ENCODE data around the gene PDE4D.

The PDE4D gene

GRCh38 chr5:59040024-59040803 lies 853.3 kb downstream of the PDE4D start:
- H3K4me1 ChIP-seq (ENCODE audit: low read length), result peaks cover 6% of the 10 kb centered on the region; the same call in 1 of the 2 replicates
- H3K9ac ChIP-seq (ENCODE audit: low read length), result no peak overlapping the region; the same call in 1 of the 2 replicates
- no peak for DNase-seq

DNA sequence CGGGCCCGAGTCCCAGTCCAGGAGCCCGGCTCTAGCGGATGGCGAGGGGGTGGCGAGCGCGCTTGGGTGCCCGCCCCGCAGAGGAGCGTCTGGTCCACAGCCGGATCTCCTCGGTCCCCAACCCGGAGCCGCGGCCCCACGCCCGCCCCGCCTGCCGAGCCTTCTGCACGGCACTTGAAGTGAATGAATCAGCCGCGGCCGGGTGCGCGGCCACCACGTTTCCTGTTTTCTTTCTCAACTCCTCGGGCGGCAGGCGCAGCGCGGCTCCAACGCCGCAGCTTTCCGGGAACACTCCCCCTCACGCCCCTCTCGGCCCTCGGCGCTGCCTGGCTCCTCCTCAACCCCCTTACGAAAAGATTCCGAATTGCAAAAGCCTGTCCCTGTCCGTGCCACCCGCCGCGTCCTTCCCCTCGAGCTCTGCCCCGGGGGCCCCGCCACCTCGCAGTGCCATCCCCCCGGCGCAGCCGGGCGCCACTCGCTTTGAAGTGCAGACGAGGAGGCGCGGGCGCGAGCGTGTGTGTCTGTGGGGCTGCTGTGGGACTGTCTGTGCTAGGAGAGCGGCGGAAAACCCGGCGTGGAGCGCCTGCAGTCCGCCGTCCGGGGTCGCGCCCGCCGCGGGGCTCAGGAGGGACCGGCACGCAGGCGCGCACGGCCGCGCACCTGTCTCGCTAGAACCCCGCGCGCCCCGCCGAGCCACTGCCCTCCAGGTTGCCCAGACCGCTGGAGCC lies 854.1 kb downstream of the PDE4D start:
- peak overlapping the region; percentile 70 for H3K9ac ChIP-seq (ENCODE audit: low read length)
- no peaks in the 10 kb centered on the region for H3K27me3 ChIP-seq (replicated peaks; ENCODE audit: insufficient read depth, low read length)
- peaks cover 10% of the 10 kb centered on the region; the same call in 1 of the 2 replicates for H3K4me1 ChIP-seq (ENCODE audit: low read length)
- peak overlapping the region; percentile 93 for H3K4me2 ChIP-seq (ENCODE audit: low read depth, low read length)
- no peaks in the 10 kb centered on the region for H3K79me2 ChIP-seq (ENCODE audit: low read length)
- no peaks in the 10 kb centered on the region for H3K9me2 ChIP-seq (replicated peaks; ENCODE audit: insufficient read depth, low read length)
- peak; percentile 77 for DNase-seq
- H4K20me1 ChIP-seq (ENCODE audit: insufficient read depth, low read length), result no peaks in the 10 kb centered on the region
- H3K36me3 ChIP-seq (replicated peaks; ENCODE audit: insufficient read depth, low read length), result no peaks in the 10 kb centered on the region
- TF ChIP-seq, protein P1, sequence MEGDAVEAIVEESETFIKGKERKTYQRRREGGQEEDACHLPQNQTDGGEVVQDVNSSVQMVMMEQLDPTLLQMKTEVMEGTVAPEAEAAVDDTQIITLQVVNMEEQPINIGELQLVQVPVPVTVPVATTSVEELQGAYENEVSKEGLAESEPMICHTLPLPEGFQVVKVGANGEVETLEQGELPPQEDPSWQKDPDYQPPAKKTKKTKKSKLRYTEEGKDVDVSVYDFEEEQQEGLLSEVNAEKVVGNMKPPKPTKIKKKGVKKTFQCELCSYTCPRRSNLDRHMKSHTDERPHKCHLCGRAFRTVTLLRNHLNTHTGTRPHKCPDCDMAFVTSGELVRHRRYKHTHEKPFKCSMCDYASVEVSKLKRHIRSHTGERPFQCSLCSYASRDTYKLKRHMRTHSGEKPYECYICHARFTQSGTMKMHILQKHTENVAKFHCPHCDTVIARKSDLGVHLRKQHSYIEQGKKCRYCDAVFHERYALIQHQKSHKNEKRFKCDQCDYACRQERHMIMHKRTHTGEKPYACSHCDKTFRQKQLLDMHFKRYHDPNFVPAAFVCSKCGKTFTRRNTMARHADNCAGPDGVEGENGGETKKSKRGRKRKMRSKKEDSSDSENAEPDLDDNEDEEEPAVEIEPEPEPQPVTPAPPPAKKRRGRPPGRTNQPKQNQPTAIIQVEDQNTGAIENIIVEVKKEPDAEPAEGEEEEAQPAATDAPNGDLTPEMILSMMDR (IDR thresholded peaks at IDR 0.05; ENCODE audit: low read length), result no peak
- no peak for TF ChIP-seq EZH2phosphoT487 (IDR thresholded peaks at IDR 0.05; ENCODE audit: low read length)
- no peak for TF ChIP-seq EZH2 (optimal IDR thresholded peaks at IDR 0.05; ENCODE audit: low read depth, low read length)
- H3K4me3 ChIP-seq (ENCODE audit: low read length), result peak overlapping the region; percentile 78
- peak overlapping the region; percentile 26; the same call in 1 of the 2 replicates for H3K27ac ChIP-seq (ENCODE audit: low read length)
- no peaks in the 10 kb centered on the region for H3K9me3 ChIP-seq (replicated peaks; ENCODE audit: insufficient read depth, low read length)
- H3F3A ChIP-seq (ENCODE audit: insufficient read depth, low read length), result no peaks in the 10 kb centered on the region
- peak overlapping the region; percentile 95 for H2AFZ ChIP-seq (ENCODE audit: low read length)

More at GRCh38 chr5:59040024-59040803, 853.3 kb downstream of the PDE4D start:
- Histone ChIP-seq H3K36me3 (replicated peaks; ENCODE audit: insufficient read depth, low read length) (no peaks in the 10 kb centered on the region), H3K4me2 (ENCODE audit: low read depth, low read length) (peak overlapping the region; percentile 93), H3K79me2 (ENCODE audit: low read length) (no peaks in the 10 kb centered on the region), H3K27me3 (replicated peaks; ENCODE audit: insufficient read depth, low read length) (no peaks in the 10 kb centered on the region), H3K27ac (ENCODE audit: low read length) (no peak overlapping the region), H3F3A (ENCODE audit: insufficient read depth, low read length) (no peaks in the 10 kb centered on the region), H4K20me1 (ENCODE audit: insufficient read depth, low read length) (no peaks in the 10 kb centered on the region), H3K9me3 (replicated peaks; ENCODE audit: insufficient read depth, low read length) (no peaks in the 10 kb centered on the region), H2AFZ (ENCODE audit: low read length) (peak overlapping the region; percentile 95), H3K4me3 (ENCODE audit: low read length) (peak overlapping the region; percentile 78), H3K9me2 (replicated peaks; ENCODE audit: insufficient read depth, low read length) (no peaks in the 10 kb centered on the region)
- TF ChIP-seq EZH2phosphoT487 (IDR thresholded peaks at IDR 0.05; ENCODE audit: low read length) (no peak), EZH2 (optimal IDR thresholded peaks at IDR 0.05; ENCODE audit: low read depth, low read length) (no peak)
- TF ChIP-seq, protein P1 (IDR thresholded peaks at IDR 0.05; ENCODE audit: low read length), result no peak

GRCh38 chr5:59038798-59039295 lies 854.7 kb downstream of the PDE4D start:
- H3K4me3 ChIP-seq (ENCODE audit: low read length), result peak overlapping the region; percentile 78
- H3K4me2 ChIP-seq (ENCODE audit: low read depth, low read length), result peak overlapping the region; percentile 93

More at GRCh38 chr5:59038798-59039295, 854.7 kb downstream of the PDE4D start:
- Histone ChIP-seq H3K4me1 (ENCODE audit: low read length) (peaks cover 10% of the 10 kb centered on the region; the same call in 1 of the 2 replicates), H3F3A (ENCODE audit: insufficient read depth, low read length) (no peaks in the 10 kb centered on the region), H4K20me1 (ENCODE audit: insufficient read depth, low read length) (no peaks in the 10 kb centered on the region), H2AFZ (ENCODE audit: low read length) (peak overlapping the region; percentile 95), H3K9me3 (replicated peaks; ENCODE audit: insufficient read depth, low read length) (no peaks in the 10 kb centered on the region), H3K9ac (ENCODE audit: low read length) (peak overlapping the region; percentile 70), H3K27me3 (replicated peaks; ENCODE audit: insufficient read depth, low read length) (no peaks in the 10 kb centered on the region), H3K27ac (ENCODE audit: low read length) (peak overlapping the region; percentile 26; the same call in 1 of the 2 replicates), H3K79me2 (ENCODE audit: low read length) (no peaks in the 10 kb centered on the region), H3K36me3 (replicated peaks; ENCODE audit: insufficient read depth, low read length) (no peaks in the 10 kb centered on the region), H3K9me2 (replicated peaks; ENCODE audit: insufficient read depth, low read length) (no peaks in the 10 kb centered on the region)
- DNase-seq, result no peak
- no peak for TF ChIP-seq EZH2phosphoT487 (IDR thresholded peaks at IDR 0.05; ENCODE audit: low read length)
- TF ChIP-seq, protein P1 (IDR thresholded peaks at IDR 0.05; ENCODE audit: low read length), result no peak
- no peak for TF ChIP-seq EZH2 (optimal IDR thresholded peaks at IDR 0.05; ENCODE audit: low read depth, low read length)

All from MM.1S (cell line).